SHP77 (cell line): ENCODE results near the gene RAB11FIP4.

Experiments used
- DNase-seq, 2 experiments: peaks; one replicate each; lab custom pipeline; 2025; lab: John Stamatoyannopoulos, UW

Gene RAB11FIP4

GRCh38 chr17:31566247-31566991, 174.9 kb downstream of the RAB11FIP4 start:
- DNase-seq, result no peak

- DNase-seq, result no peak
Measured at GRCh38 chr17:31566992-31567373, 175.5 kb downstream of the RAB11FIP4 start.

- DNase-seq, result no peak
Measured at GRCh38 chr17:31568121-31568520, 176.6 kb downstream of the RAB11FIP4 start.

GRCh38 chr17:31568539-31568938, 177.1 kb downstream of the RAB11FIP4 start:
- no peak for DNase-seq

- DNase-seq, result no peak
Measured at GRCh38 chr17:31570231-31570630, 178.8 kb downstream of the RAB11FIP4 start.

- no peak for DNase-seq
Measured at GRCh38 chr17:31570951-31571892, 179.7 kb downstream of the RAB11FIP4 start.

GRCh38 chr17:31572341-31572740, 180.9 kb downstream of the RAB11FIP4 start:
- DNase-seq, result no peak

GRCh38 chr17:31573047-31573446, 181.6 kb downstream of the RAB11FIP4 start:
- no peak for DNase-seq

GRCh38 chr17:31573861-31574260, 182.4 kb downstream of the RAB11FIP4 start:
- DNase-seq, result no peak

GRCh38 chr17:31574458-31574857, 183.0 kb downstream of the RAB11FIP4 start:
- DNase-seq, result no peak

- no peak for DNase-seq
Measured at GRCh38 chr17:31575043-31575442, 183.6 kb downstream of the RAB11FIP4 start.

- peak; percentile 46 to 53 for DNase-seq
Measured at GRCh38 chr17:31579265-31579664, 187.8 kb downstream of the RAB11FIP4 start.

GRCh38 chr17:31580316-31580705, 188.8 kb downstream of the RAB11FIP4 start:
- DNase-seq, result no peak

GRCh38 chr17:31580706-31581490, 189.4 kb downstream of the RAB11FIP4 start:
- peak; percentile 65 to 79 for DNase-seq

- DNase-seq, result no peak
Measured at GRCh38 chr17:31581491-31581890, 190.0 kb downstream of the RAB11FIP4 start.

- no peak for DNase-seq
Measured at GRCh38 chr17:31582151-31582907, 190.9 kb downstream of the RAB11FIP4 start.

- DNase-seq, result no peak
Measured at GRCh38 chr17:31583772-31584356, 192.4 kb downstream of the RAB11FIP4 start.

- no peak for DNase-seq
Measured at GRCh38 chr17:31584438-31585279, 193.2 kb downstream of the RAB11FIP4 start.

GRCh38 chr17:31585280-31585630, 193.8 kb downstream of the RAB11FIP4 start:
- DNase-seq, result no peak

GRCh38 chr17:31586946-31587345, 195.5 kb downstream of the RAB11FIP4 start:
- peak in 1 of 2 experiments; percentile 31 for DNase-seq
